Natural killer cell (primary cell): ENCODE data around the gene NPM3. TPM values are rescaled to one million over a fixed set of nuclear protein-coding genes. Genes with fewer than 3 reads are reported as not detected.

Experiments used
- ATAC-seq, 3 donors: fragments of 150-1000 bp in 2 of 3; fragments of 200-7000 bp in 1 of 3; cut with Tn5 transposase; 1 replicate in 1 of 3; 2 replicates in 2 of 3; pipeline ENCODE4 v1.10.0; 2021; ENCODE audit warnings: mild to moderate bottlenecking in 2 of 3, moderate library complexity in 2 of 3
- DNase-seq, 2 donors: peaks; one replicate each; pipeline versions ENCODE4 v3.0.0 to v3.0.0-alpha.2; 2013 to 2021; ENCODE audit warnings: mixed read lengths in 1 of 2
- H3K27ac ChIP-seq: one replicate; pipeline ENCODE4 v1.5.1; 2013; ENCODE audit warnings: mild to moderate bottlenecking, low read length
- H3K27me3 ChIP-seq: one replicate; pipeline ENCODE4 v1.6.1; 2013; ENCODE audit warnings: low read length; ENCODE audit not compliant: control insufficient read depth, insufficient read depth
- H3K36me3 ChIP-seq: one replicate; pipeline ENCODE4 v1.6.1; 2013; ENCODE audit warnings: low read length; ENCODE audit not compliant: control insufficient read depth, insufficient read depth
- H3K4me1 ChIP-seq: one replicate; pipeline ENCODE4 v1.6.1; 2013; ENCODE audit warnings: low read length; ENCODE audit not compliant: control insufficient read depth, insufficient read depth
- H3K4me3 ChIP-seq: one replicate; pipeline ENCODE4 v1.5.1; 2013; ENCODE audit warnings: low read length
- H3K9me3 ChIP-seq: one replicate; pipeline ENCODE4 v1.6.1; 2013; ENCODE audit warnings: low read length; ENCODE audit not compliant: control insufficient read depth, insufficient read depth
- H3K27ac Mint-ChIP-seq, 2 donors: one replicate each; pipeline ENCODE4 v1.8.0; 2022; ENCODE audit warnings: mild to moderate bottlenecking in 2 of 2, mixed read lengths in 2 of 2, moderate library complexity in 1 of 2
- H3K27me3 Mint-ChIP-seq, 2 donors: one replicate each; pipeline ENCODE4 v1.8.0; 2022; ENCODE audit warnings: low read depth in 2 of 2, mixed read lengths in 2 of 2
- H3K36me3 Mint-ChIP-seq: one replicate; pipeline ENCODE4 v1.8.0; 2022; ENCODE audit warnings: mixed read lengths
- H3K4me1 Mint-ChIP-seq, 2 donors: one replicate each; pipeline ENCODE4 v1.8.0; 2022; ENCODE audit warnings: mixed read lengths in 2 of 2
- H3K4me3 Mint-ChIP-seq: one replicate; pipeline ENCODE4 v1.8.0; 2022; ENCODE audit warnings: mild to moderate bottlenecking, moderate library complexity, mixed read lengths
- H3K9me3 Mint-ChIP-seq, 2 donors: one replicate each; pipeline ENCODE4 v1.8.0; 2022; ENCODE audit warnings: mixed read lengths in 2 of 2
- CTCF ChIP-seq: fragments of 200-600 bp; IDR thresholded peaks from one replicate; pipeline ENCODE4 v1.8.0; 2022; ENCODE audit warnings: antibody characterized with exemption
- whole genome bisulfite sequencing: methylation state at CpG from one replicate; pipeline ENCODE4 v1.1.7; 2013; ENCODE audit warnings: missing lambda C conversion rate; ENCODE audit not compliant: insufficient coverage; 5-methylcytosine and 5-hydroxymethylcytosine counted together
- intact Hi-C: fragments of 100-400 bp; cut with micrococcal nuclease; formaldehyde crosslinking; loops from one replicate; pipeline ENCODE4 v1.14.2; 2022
- total RNA-seq, 4 donors: library from RNA; stranded (reverse); fragments of 120-200 nt in 1 of 4; gene quantifications; one replicate each; pipeline versions ENCODE4 v1.2.3 to v1.2.4, GENCODE V29; 2013 to 2022

The NPM3 gene
- total RNA-seq, 3 donors from 2014 or later (not counting 1 experiment from before 2014, with no cell fraction given): 8.2 to 9.0 (median 8.5) TPM

- H3K9me3 ChIP-seq: no peaks in the 10 kb centered on the region
- no peak for TF ChIP-seq CTCF
- H3K27ac Mint-ChIP-seq: peak overlapping the region; percentile 93 to 94
- H3K27ac ChIP-seq: peak overlapping the region; percentile 82
- H3K4me1 ChIP-seq: peaks cover 43% of the 10 kb centered on the region
- H3K27me3 ChIP-seq: no peaks in the 10 kb centered on the region
- under 1% methylated on average over 56 of the region's 56 CpGs for WGBS
- no peaks in the 10 kb centered on the region for H3K9me3 Mint-ChIP-seq
- DNase-seq (peak; percentile 82 to 98), ATAC-seq (peak; percentile 77 to 93 (median 80))
- peak overlapping the region; percentile 47 for H3K4me3 ChIP-seq
- H3K36me3 Mint-ChIP-seq: no peaks in the 10 kb centered on the region
- H3K4me1 Mint-ChIP-seq: peaks cover 30 to 42% of the 10 kb centered on the region in 2 donors
- no peaks in the 10 kb centered on the region for H3K27me3 Mint-ChIP-seq
- H3K36me3 ChIP-seq: no peaks in the 10 kb centered on the region
- intact Hi-C loops: loop anchor here (1.0 kb wide), 1 partner anchor 12 kb away; the partner anchor contains the start of gene OGA
- H3K4me3 Mint-ChIP-seq: peak overlapping the region; percentile 90
Measured at GRCh38 chr10:101830322-101831168, 47.3 kb upstream of the NPM3 start.

GRCh38 chr10:101829561-101830315, 46.5 kb upstream of the NPM3 start:
- peak; percentile 19 to 21 (median 20) for ATAC-seq
- peak in 1 of 2 donors; percentile 82 for DNase-seq
- peak overlapping the region; percentile 82 for H3K27ac ChIP-seq
- no peaks in the 10 kb centered on the region for H3K9me3 Mint-ChIP-seq
- intact Hi-C loops: loop anchor here (1.0 kb wide), 1 partner anchor 11 kb away; the partner anchor contains the start of gene OGA
- H3K9me3 ChIP-seq: no peaks in the 10 kb centered on the region
- 4% methylated on average over 20 of the region's 31 CpGs for WGBS
- H3K4me3 Mint-ChIP-seq: peak overlapping the region; percentile 90
- H3K27me3 ChIP-seq: no peaks in the 10 kb centered on the region
- no peaks in the 10 kb centered on the region for H3K36me3 ChIP-seq
- no peak for TF ChIP-seq CTCF
- H3K4me3 ChIP-seq: peak overlapping the region; percentile 47
- H3K36me3 Mint-ChIP-seq: no peaks in the 10 kb centered on the region
- H3K27me3 Mint-ChIP-seq: no peaks in the 10 kb centered on the region
- H3K4me1 ChIP-seq: peaks cover 38% of the 10 kb centered on the region
- H3K27ac Mint-ChIP-seq: peak overlapping the region; percentile 93 to 94
- H3K4me1 Mint-ChIP-seq: peaks cover 26 to 39% of the 10 kb centered on the region in 2 donors

- H3K4me1 ChIP-seq: peaks cover 30% of the 10 kb centered on the region
- ATAC-seq (no peak), DNase-seq (no peak)
- no peak for TF ChIP-seq CTCF
- no peaks in the 10 kb centered on the region for H3K9me3 ChIP-seq
- H3K9me3 Mint-ChIP-seq: no peaks in the 10 kb centered on the region
- peaks cover 24 to 31% of the 10 kb centered on the region in 2 donors for H3K4me1 Mint-ChIP-seq
- no peaks in the 10 kb centered on the region for H3K36me3 ChIP-seq
- H3K27ac ChIP-seq: no peak overlapping the region
- no peaks in the 10 kb centered on the region for H3K27me3 ChIP-seq
- no peaks in the 10 kb centered on the region for H3K27me3 Mint-ChIP-seq
- intact Hi-C loops: no loop called here
- H3K36me3 Mint-ChIP-seq: no peaks in the 10 kb centered on the region
- H3K27ac Mint-ChIP-seq: no peak overlapping the region
- no peak overlapping the region for H3K4me3 Mint-ChIP-seq
- H3K4me3 ChIP-seq: no peak overlapping the region
- WGBS: 77% methylated on average over 38 of the region's 39 CpGs
Measured at GRCh38 chr10:101828766-101829551, 45.7 kb upstream of the NPM3 start.
